Activated CD8-positive, alpha-beta memory T cell treated with anti-CD3 and anti-CD28 coated beads for 24 hours (primary cell): Measurements from ENCODE around the gene PI16.

Source experiments
- DNase-seq: peaks from one replicate; pipeline ENCODE4 v3.0.0-alpha.2; 2020

Gene PI16

DNA sequence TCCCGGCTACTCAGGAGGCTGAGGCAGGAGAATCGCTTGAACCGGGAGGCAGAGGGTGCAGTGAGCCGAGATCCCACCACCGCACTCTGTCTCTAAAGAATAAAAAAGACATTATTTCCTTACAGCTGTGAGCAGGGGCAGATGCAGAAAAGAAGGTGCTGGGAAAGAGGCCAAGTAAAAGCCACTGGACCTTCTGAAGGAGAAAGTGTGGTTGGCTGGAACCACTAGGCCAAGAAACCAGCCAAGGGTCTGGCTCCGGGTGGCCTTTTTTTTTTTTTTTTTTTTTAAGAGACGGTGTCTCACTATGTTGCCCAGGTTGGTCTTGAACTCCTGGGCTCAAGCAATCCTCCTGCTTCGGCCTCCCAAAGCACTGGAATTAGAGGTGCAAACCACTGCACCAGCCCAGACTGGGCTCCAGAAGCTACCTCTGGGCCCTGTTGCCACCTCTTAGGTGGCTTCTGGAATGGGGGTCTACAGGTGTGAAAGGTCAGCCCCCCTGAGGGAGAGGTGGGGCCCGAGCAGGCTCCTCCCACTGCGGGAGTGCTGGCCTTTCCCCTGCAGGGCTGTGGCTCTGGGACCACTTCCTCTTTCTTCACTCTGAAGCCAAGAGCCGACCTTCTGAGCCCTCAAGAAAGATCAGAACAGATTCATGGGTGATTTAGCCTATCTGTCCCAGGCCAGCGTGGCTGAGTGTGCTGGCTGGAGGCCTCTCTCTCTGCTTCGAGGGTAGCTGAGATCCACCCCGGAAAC lies 50.7 kb downstream of the PI16 start, which contains the start of gene FGD2:
FGD2 (plus strand) TSS at position 595 of the 750 bp plus-strand sequence. CDS start 163 bp downstream, outside the sequence.
- DNase-seq, result no peak

DNA sequence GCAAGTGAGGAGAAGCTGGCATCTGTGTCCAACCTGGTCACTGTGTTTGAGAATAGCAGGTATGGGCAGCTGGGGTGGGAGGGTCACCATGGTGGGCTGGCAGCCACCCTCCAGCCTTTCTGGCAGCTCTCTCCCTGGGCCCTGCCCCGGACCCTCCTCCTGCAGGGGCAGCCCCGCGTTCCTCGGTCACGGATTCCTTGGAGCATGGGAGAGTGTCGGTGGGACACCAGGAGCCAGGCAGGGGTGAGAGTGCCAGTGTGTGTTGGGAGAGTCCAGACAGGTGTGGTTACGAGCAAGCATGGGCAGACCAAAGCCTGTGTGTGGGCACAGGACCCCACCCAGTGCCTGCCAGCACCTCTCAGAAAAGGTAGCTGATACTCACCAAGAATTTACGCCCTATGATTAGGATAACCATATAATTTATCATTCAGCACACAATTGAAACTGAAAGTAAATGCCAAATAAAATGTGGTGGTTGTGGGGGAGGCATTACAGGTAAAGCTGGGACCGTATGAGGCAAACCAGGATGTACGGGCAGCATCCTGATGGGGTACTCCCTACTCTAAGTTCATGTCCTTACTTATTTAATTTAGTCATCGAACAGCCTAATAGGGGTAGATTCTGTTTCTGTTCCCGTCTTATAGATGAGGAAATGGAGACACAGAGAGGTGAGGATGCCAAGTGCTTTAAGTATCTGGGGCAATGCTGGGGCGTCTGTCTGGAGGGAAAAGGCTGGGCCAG lies 51.5 kb downstream of the PI16 start:
- no peak for DNase-seq

DNA sequence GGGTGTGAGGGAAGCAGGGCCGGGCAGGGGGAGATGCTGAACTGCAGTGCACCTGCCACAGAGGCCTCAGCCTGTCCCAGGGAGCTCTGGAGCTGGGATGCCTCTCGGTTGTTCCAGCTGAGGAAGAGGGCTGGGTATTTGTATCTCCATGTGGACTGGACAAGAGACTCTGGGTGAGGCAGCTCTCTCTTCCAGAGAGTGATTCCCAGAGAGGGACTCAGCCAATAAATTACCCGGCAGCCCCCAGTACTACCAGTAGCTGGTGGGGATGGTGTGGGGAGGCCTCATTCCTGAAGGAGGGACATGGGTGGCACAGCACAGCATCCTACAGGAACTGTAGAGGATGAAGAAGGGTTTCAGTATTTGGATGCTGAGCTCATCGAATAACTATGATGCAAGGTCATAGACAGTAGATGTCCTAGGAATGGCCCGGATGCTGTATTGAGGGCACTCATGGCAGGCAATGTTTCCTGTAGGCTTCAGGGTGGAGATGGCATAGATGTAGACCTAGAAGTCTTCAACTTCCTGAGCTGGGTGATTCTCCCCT lies 52.3 kb downstream of the PI16 start:
- no peak for DNase-seq

DNA sequence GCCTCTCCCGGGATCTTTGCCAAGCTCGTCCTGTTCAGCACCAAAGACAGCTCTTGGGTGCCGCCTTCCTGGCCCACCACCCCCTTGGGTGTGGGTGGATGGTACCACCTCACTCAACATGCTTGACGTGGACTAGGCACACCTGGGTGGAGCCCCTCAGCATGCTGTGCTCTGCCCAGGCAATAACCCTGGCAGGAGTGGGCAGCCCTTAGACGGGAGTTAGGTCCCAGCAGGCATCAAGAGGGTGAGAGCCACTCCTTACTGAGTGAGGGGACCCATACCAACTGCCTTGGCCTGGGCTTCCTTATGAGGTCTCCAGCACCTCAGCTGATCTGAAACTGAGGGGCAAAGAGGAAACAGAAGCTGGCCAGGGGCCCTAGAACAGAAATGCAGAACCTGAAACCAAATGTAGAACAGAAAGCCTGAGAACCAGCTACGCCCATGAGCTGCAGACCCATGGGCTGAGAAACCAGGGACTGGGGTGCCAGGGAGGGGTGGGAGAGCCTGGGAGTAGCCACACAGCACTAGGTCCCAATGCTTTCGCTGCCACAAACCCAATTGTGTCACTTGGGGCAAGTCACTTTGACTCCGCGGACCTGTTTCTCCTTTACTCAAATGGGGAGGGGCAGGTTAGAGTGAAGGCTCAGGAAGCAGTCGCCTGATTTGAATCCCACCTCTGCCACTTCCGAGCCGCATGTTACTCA lies 53.0 kb downstream of the PI16 start:
- DNase-seq, result no peak

DNA sequence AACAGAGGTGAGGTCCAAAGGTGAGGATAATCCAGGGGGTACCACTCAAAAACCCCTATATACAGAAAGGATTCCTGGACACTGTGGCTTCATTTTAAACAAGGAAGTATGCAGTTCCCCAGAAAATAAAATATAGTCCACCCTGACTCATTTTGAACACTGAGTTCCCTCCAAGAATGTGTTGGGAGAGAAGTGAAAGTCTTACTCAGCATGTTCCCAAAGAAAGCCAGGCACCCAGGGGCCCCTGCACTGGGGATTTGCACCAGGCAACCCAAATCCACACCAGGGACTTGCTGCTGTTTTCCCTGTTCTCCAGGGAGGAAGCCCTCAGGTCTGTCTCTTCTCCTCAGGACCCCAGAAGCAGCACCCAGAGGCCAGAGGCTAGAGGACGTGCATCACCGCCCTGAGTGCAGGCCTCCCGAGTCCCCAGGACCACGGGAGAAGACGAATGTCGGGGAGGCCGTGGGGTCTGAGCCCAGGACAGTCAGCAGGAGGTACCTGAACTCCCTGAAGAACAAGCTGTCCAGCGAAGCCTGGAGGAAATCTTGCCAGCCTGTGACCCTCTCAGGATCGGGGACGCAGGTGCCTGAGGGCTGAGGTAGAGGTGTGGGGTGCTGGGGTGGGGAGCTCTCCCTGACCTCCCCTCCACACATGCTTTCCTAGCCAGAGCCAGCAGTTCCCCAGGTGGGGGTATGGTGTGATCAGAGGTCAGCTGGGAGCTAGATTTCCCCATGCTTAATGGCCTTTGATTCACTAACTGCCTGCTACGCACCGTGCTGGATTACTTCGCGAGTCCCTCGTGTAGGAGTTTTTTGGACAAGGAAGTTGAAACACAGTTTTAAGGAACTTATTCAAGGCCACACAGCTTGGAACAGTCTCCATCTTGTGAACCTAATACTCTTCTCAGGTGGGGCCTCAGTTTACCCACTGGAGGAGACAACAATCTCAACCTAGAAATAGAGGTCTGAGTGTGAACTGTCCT lies 54.2 kb downstream of the PI16 start:
- DNase-seq, result no peak

DNA sequence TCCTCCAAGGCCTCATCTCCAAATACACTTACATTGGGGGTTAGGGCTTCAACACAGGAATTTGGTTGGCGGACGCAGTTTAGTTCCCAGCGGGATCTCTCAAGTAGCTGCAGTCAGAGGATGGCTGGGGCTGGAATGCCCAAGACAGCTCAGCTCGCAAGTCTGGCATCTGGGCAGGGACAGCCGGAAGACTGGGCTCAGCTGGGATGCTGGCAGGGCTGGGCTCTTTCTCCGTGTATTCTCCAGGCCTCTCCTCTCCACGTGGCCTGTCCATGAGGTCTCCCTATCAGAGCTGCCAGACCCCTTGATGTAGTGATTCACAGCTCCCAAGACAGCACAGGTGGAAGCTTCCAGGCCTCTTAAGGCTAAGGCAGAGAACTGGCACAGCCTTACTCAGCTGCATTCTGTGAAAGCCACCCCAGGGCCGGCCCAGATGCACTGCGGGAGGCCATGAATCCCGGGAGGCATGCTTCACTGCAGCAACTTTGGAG lies 55.9 kb downstream of the PI16 start:
- no peak for DNase-seq

DNA sequence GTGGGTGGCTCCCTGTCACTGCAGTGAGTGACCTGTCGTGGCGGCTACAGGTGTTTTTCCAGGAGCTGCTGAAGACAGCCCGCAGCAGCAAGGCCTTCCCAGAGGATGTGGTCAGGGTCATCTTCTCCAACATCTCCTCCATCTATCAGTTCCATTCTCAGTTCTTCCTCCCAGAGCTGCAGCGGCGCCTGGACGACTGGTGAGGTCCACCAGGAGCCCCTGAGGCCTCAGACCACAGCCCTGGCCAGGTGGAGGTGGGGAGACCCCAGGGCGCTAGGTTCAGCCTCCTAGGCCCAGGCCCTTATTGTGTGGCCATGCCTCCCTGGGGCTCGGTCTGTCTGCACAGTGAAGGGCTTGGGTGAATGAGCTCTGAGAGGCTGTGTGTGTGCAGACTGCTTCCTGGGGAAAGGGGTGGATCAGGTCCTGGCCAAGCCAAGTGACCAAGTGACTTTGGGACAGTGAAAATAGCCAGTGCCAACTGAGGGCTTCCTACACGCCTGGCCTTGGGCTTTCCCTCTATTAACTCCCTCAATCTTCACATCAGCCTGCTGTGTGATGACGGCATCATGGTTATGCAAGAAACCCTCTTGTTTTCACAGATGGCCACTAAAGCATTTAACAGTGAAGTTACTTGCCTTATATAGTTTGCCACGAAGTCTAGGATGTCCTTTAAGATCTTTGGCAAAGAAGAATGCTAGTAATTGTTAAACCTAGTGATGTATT lies 57.3 kb downstream of the PI16 start:
- DNase-seq, result no peak

DNA sequence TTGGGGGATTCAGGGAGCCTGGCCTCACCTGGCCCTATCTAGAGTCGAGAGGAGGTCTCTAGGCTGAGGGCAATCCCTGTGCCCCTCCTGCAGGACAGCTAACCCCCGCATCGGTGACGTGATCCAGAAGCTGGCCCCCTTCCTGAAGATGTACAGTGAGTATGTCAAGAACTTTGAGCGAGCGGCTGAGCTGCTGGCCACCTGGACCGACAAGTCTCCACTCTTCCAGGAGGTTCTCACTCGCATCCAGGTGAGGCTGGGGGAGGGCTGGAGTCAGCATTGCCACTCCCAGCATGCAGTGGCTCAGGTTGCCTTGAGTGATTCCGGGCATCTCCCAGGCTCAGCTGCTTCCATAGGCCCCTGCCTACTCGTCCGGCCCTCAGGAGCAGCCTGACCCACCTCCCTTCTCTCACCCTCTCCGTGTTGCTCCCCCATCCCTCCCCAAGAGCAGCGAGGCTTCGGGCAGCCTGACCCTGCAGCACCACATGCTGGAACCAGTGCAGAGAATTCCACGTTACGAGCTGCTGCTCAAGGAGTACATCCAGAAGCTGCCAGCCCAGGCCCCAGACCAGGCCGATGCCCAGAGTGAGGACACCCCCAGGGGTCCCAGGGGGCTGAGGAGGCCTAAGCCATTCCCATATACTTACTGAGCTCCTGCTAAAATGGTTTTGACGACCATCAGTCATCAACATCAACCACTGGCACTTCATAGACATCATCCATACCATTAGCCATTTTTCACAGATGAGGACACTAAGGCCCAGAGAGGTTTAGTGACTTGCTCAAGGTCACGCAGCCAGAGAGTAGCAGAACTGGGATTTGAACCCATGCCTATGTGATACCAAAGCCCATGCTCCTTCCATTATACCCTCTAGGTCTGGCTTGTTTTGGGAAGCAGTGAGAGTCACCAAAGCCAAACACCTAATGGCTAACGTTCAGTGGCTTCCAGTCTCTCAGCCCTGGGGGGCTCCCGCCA lies 59.3 kb downstream of the PI16 start:
- no peak for DNase-seq
